GM18499 (cell line): Measurements from ENCODE around the gene CLDN11.

ENCODE experiments used
- ATAC-seq: cut with Tn5 transposase; IDR thresholded peaks from one replicate; pipeline ENCODE4 v1.9.1; 2021; ENCODE audit warnings: moderate number of reproducible peaks; ENCODE audit not compliant: insufficient read depth, unreplicated experiment

CLDN11 gene

GRCh38 chr3:170418422-170419398 is at the start of gene CLDN11:
Gene CLDN11, plus strand, starts transcription at chr3:170418868. Its CDS starts 199 bp downstream, at chr3:170419067.
- no peak for ATAC-seq

- no peak for ATAC-seq
These were observed 49.7 kb upstream of the CLDN11 start for GRCh38 chr3:170368921-170369320.

GRCh38 chr3:170372190-170372879 is 46.3 kb upstream of the CLDN11 start:
- no peak for ATAC-seq

GRCh38 chr3:170383567-170383966 is 35.1 kb upstream of the CLDN11 start:
- ATAC-seq, result no peak

- no peak for ATAC-seq
These were observed 32.2 kb upstream of the CLDN11 start for GRCh38 chr3:170386468-170386867.

- no peak for ATAC-seq
These were observed 30.7 kb upstream of the CLDN11 start for GRCh38 chr3:170387950-170388349.

GRCh38 chr3:170391108-170391507 is 27.6 kb upstream of the CLDN11 start:
- ATAC-seq, result no peak

GRCh38 chr3:170397685-170398084 is 21.0 kb upstream of the CLDN11 start:
- ATAC-seq, result no peak

- no peak for ATAC-seq
These were observed 13.6 kb upstream of the CLDN11 start for GRCh38 chr3:170405101-170405500.

GRCh38 chr3:170410428-170411029 is 8.1 kb upstream of the CLDN11 start:
- no peak for ATAC-seq

GRCh38 chr3:170413291-170413690 is 5.4 kb upstream of the CLDN11 start:
- ATAC-seq, result no peak

GRCh38 chr3:170414202-170414663 is 4.4 kb upstream of the CLDN11 start:
- no peak for ATAC-seq

GRCh38 chr3:170417090-170417489 is 1.6 kb upstream of the CLDN11 start:
- no peak for ATAC-seq

- no peak for ATAC-seq
These were observed 954 bp downstream of the CLDN11 start for GRCh38 chr3:170419557-170420087.

GRCh38 chr3:170420307-170420821 is 1.7 kb downstream of the CLDN11 start:
- ATAC-seq, result no peak

- ATAC-seq, result no peak
These were observed 2.5 kb downstream of the CLDN11 start for GRCh38 chr3:170421111-170421641.

GRCh38 chr3:170421758-170422157 is 3.1 kb downstream of the CLDN11 start:
- no peak for ATAC-seq

GRCh38 chr3:170423001-170423615 is 4.4 kb downstream of the CLDN11 start:
- no peak for ATAC-seq

GRCh38 chr3:170424879-170425278 is 6.2 kb downstream of the CLDN11 start:
- ATAC-seq, result no peak
